Kidney capillary endothelial cell (primary cell): ENCODE measurements around the gene ATAD5.
"Not testable (repeated sequence)": the region's sequence is repeated elsewhere in the genome, so short reads cannot be mapped to it uniquely, and the experiment has no call there.

Experiments
- DNase-seq: peaks from one replicate; pipeline ENCODE4 v3.0.0-alpha.2; 2018; ENCODE audit warnings: low spot score

ATAD5 gene

GRCh38 chr17:30915833-30916611 is 84.3 kb downstream of the ATAD5 start:
- no peak for DNase-seq

- DNase-seq = no peak
These were observed 85.3 kb downstream of the ATAD5 start for GRCh38 chr17:30917050-30917449.

GRCh38 chr17:30920282-30920681 is 88.5 kb downstream of the ATAD5 start:
- peak; percentile 51 for DNase-seq

GRCh38 chr17:30920683-30921543 is 89.1 kb downstream of the ATAD5 start:
- no peak for DNase-seq

- DNase-seq = no peak
These were observed 89.9 kb downstream of the ATAD5 start, which contains the start of gene ADAP2 for GRCh38 chr17:30921544-30922196. Gene ADAP2, plus strand, starts transcription at chr17:30921945. Its CDS starts 70 bp downstream, at chr17:30922015.

GRCh38 chr17:30922235-30923030 is 90.7 kb downstream of the ATAD5 start:
- no peak for DNase-seq

GRCh38 chr17:30924341-30924740 is 92.6 kb downstream of the ATAD5 start:
- no peak for DNase-seq

GRCh38 chr17:30926516-30926915 is 94.8 kb downstream of the ATAD5 start:
- DNase-seq = no peak

GRCh38 chr17:30927756-30928155 is 96.0 kb downstream of the ATAD5 start:
- no peak for DNase-seq

GRCh38 chr17:30928584-30928983 is 96.8 kb downstream of the ATAD5 start:
- no peak for DNase-seq

- DNase-seq = no peak
These were observed 97.4 kb downstream of the ATAD5 start for GRCh38 chr17:30929081-30929633.

- DNase-seq = not testable (repeated sequence)
These were observed 98.1 kb downstream of the ATAD5 start for GRCh38 chr17:30929861-30930260.

GRCh38 chr17:30930495-30930894 is 98.7 kb downstream of the ATAD5 start:
- DNase-seq = no peak

GRCh38 chr17:30931582-30931981 is 99.8 kb downstream of the ATAD5 start:
- DNase-seq = not testable (repeated sequence)

GRCh38 chr17:30933966-30934365 is 102.2 kb downstream of the ATAD5 start:
- DNase-seq = no peak

GRCh38 chr17:30939051-30939689 is 107.4 kb downstream of the ATAD5 start:
- no peak for DNase-seq

- DNase-seq = no peak
These were observed 110.7 kb downstream of the ATAD5 start for GRCh38 chr17:30942308-30943079.
